GM19455 (cell line): ENCODE results near the gene IER3.

Experiments
- ATAC-seq: cut with Tn5 transposase; IDR thresholded peaks from one replicate; pipeline ENCODE4 v1.9.1; 2021; ENCODE audit not compliant: unreplicated experiment

IER3 gene

GRCh38 chr6:30744054-30744805, at the start of gene IER3:
Gene IER3, minus strand, starts transcription at chr6:30744547. Its CDS starts 29 bp downstream, at chr6:30744518.
- no peak for ATAC-seq

- no peak for ATAC-seq
These were observed 49.3 kb upstream of the IER3 start for GRCh38 chr6:30793521-30794194.

- no peak for ATAC-seq
These were observed 48.4 kb upstream of the IER3 start for GRCh38 chr6:30792786-30793185.

DNA sequence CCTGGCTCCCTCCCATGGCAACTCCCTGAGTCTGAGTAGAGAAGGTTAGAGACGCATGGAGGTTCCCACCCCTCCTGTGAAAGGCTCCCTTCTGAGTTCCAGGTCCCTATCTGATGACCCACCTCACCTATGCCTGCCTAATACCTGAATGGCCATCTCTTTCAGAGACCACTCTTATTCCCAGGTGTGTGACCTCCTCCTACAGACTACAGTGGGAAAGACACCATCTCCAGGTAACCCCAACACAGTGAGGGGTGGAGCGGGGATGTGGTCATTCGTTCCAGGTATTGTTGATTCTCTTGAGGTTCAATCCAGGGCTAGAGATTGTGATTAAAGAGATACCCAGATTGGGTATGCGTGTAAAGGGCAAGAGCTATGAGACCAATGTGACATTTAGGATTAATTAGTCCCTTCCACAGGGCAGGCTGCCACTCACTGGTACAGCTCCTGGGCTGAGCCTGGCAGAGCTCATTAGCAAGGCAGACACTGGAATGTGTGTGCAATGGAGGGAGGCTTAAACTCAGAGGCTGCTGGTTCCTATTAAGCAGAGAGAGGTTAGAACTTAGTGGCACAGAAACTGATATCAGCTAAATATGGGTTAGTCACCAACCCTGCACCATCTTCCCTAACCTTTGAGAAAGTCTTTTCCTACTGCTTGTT, 46.5 kb upstream of the IER3 start:
- no peak for ATAC-seq

DNA sequence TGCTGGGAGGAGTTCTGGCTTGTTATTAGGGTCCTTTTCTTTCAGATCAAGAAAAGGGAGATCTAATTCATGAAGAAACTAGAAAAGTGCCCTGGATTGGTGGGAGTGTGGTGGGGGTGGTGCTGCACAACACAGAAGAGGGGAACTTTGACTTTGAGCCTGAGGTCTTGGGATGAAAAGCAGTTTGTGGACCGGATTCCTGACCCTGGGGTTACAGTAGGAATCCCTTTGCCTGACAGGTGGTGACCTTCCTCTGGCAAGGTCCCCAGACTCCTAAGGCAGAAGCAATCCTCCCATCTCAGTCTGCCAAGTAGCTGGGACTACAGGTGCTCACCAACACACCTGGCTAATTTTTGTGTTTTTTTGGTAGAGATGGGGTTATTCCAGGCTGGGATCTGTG, 45.3 kb upstream of the IER3 start:
- no peak for ATAC-seq

DNA sequence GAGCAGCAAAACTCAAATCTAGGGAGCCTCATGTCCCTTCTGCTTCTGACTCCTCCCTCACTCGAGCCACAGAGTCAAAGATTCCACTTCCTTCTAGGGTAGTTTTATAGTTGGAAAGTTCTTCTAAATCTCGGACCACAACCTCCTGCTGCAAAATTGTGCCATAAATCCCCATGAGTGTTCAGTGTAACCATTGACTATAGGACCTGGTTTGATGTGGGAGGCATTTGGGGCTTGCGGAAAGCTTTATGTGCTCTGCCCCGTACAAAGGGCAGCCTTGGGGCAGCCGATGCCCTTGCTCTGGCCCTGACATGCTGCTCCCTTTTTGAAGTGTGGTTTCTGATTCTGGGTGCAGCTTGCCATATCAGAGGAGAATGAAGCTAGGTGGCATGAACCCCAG, 43.6 kb upstream of the IER3 start:
- ATAC-seq, result no peak

DNA sequence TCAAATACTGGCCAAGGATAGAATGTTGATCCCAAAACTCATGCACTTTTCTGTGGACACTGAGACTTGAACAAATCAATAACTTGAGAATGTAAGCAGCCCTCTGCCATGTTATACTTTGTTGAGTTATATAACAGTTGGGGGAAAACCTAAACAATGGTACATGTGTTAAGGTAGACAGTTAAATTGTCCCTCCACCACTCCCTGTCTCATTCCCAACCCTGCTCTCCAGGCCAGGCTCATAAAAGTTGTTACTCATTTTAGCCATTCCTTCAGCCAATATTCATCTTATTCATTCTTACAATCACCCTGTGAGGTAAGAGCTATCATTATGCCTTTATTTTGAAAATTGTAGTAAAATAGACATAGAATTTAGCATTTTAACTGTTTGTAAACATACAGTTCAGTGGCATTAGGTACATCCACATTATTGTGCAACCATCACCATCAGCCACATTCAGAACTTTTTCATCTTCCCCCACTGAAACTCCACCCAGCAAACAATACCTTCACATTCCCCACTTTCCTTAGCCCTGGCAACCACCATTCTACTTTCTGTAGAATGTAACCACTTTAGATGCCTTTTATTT, 38.2 kb upstream of the IER3 start:
- ATAC-seq, result no peak

DNA sequence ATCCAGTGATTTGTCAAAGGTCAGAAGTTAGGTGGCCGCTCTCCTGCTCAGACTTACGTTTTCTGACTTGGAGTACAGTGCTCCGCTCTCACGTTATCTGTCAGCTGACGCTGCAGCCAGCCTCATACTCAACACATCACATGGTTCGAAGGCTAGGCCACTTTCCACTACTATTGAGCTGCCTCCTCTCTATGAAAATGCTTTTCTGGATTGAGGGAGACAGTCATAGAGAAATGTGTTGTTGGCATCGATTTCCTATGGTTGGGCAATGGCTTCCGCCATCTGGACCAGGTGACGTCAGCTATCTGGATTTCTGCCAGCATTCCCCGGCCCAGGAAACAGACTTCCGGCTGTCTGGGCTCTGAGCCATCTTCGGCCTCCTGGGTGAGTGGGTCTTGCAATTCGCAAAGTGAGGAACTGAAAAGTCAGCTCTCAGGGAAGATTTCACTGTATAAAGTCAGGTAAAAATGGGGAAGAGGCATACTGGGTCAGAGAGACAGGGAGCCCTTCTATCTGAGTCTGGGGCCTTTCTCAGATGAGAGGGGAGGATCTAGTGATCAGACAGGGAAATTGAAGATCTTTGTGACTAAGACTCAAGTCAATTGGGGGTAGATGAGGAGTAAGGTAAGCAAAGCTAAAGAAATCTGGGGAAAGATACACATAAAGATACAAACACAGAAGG, 37.5 kb upstream of the IER3 start:
- no peak for ATAC-seq

- no peak for ATAC-seq
These were observed 37.0 kb upstream of the IER3 start for GRCh38 chr6:30781395-30781742.

- no peak for ATAC-seq
These were observed 36.2 kb upstream of the IER3 start for GRCh38 chr6:30780642-30780920.

DNA sequence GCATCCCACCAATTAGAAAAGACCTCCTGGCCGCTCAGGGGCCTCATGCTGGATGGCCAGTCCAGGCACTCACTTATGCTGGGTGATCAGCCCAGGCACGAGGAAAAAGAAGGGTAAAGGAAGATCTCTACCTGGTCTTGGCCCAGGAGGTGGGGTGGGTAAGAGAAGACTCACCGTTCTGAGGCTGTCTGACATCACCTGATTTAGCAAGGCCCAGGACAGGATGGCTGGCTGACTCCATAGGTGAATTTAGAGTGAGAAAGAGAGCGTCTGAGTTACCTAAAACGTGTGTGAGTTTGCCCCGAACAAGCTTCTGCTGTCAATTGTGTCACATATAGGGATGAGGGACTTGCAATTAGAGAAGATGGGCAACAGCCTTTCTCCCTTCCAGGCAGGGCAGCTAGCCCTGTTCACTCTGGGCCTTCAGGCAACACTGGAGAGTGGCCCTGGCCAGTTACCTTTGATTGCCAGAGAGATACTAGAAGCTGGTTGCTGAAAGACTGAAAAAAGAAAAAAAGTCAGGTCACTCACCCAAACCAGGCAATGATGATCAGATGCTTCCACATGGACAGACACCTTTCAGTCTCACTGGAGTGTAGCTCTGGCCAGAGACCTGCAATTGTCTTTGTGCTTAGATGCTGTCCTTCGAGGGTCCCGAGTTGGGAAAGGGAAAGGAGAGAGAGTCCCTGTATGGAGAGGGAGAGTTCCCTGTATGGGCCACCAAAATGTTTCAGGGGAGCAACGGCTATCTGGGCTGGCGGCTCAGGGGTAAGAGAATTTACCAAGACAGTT, 35.7 kb upstream of the IER3 start:
- no peak for ATAC-seq

DNA sequence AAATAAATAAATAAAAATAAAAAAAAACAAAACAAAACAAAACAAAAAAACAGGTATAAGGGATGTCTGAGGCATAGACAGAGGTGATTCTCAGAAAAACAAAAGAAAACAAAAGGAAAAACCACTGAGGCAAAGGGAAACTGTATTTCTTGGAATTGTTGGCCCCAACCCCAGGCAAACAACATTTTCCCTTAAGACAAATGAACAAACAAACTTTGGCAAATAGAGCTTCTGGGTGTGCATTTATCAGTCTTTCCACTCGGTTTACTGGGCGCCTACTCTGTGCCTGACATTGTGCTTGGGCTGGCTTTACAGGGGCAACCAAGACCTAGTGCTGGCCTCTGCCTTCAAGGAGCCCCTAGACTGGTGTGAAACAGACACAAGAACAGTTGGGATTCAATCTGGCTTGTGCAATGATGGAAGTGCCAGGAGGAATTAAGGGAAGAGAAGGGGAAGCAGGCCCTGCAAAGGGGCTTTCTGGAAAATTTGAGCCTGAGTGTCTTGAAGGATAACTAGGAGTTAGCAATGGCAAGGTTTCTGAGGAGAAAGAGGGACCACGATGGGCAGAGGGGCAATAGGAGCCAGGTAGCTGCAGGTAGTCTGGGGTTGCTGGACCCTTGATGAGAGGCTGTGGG, 33.8 kb upstream of the IER3 start:
- no peak for ATAC-seq

DNA sequence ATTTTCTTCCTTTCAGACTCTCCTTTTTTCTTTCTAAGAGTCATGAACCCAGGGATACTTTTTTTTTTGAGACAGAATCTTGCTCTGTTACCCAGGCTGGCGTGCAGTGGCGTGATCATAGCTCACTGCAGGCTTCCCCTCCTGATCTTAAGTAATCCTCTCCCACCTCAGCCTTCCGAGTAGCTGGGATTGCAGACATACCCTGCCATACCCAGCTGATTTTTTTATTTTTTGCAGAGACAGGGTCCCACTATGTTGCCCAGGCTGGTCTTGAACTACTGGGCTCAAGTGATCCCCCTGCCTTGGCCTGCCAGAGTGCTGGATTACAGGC, 32.8 kb upstream of the IER3 start:
- ATAC-seq, result no peak

DNA sequence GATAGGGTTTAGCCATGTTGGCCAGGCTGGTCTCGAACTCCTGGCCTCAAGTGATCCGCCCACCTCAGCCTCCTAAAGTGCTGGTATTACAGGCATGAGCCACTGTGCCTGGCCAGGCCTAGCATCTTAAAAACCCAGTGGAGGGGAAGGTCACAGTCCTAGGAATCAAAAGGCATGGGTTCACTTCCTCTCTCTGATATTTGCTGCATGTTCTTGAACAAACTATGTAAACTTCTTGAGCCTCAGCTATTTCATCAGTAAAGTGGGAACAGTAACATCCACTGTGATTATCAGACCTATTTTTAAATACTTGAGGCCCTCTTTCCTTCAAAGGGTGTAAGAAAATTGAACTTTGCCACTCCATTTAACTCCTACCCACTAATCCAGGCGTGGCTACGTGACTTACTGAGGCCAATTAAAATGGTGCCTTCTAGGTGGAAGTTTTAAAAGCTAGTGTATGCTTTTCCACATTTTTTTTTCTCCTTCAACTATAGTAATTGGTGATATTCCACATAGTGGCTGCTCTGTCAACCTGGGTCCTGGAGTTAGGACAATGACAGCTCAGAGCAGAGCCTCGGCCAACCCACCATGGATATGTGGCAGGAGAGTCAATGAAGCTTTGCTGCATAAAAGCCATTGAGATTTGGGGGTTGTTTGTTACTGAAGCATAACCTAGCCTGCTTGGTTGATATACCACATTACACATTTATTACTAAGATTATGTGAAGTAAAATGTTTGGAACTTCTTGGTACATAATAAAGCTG, 32.2 kb upstream of the IER3 start:
- no peak for ATAC-seq

DNA sequence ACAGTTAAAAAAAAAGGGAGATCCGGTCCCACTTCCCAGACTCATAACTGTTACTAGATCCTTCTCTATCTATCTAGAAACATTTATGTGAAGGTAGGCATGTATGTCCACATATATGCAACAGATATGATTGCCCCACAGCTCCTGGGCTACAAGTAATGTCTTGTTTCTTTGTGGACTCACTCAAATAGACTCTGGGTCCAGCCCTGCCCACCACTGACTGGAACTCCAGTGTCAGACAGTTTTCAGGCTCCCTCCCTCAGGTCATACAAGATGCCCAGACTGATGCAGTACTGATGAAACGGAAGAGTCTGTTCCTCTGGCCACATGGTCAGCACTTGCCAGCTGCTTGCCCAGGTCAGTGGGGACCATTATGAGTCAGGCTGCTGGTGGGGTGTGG, 30.8 kb upstream of the IER3 start:
- ATAC-seq, result no peak

GRCh38 chr6:30774701-30775100, 30.4 kb upstream of the IER3 start:
- ATAC-seq, result no peak

GRCh38 chr6:30770592-30770991, 26.2 kb upstream of the IER3 start:
- no peak for ATAC-seq

DNA sequence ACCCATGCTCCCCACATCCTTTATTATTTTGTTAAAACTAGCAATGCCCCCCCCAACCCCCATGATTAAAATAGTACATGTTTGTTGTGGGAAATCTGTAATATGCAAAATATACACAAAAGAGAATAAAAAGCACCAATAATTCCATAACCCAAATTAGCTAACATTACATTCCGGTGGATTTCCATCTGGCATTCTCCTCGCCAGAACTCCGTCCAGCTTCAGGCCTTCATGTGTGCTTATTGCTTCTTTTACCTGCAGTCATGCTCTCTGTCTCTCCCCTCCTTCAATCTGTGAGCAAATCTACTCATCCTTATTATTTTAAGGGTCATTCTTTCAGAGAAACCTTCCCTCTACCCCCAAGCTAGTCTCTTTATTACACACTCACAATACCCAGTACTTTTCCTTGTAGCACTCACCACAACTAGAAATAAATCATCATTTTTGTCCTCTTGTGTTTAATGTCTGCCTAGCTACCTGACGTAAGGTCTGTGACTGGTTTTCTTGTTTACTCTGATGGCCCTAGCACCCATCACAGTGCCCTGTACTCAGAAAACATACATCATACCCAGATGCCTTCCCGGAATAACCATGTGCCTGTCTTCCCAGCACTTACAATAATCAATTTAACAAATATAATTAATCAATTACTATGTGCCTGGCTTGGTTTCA, 25.6 kb upstream of the IER3 start:
- no peak for ATAC-seq
